Prostate gland (tissue), 2 donors: ENCODE data around the gene ANO8. TPM values are rescaled to one million over a fixed set of nuclear protein-coding genes. Genes with fewer than 3 reads are reported as not detected.
A peak's percentile ranks its signal among the peaks of the same experiment; 100 is the strongest.

Source experiments
- DNase-seq: peaks from one replicate; pipeline ENCODE4 v3.0.0-alpha.2; 2019; ENCODE audit warnings: low spot score
- H3K27ac ChIP-seq, 2 donors: fragments of 200-600 bp; sonication (generic); 2 replicates each; pipeline ENCODE4 v1.5.1; 2017 to 2019
- H3K27me3 ChIP-seq: fragments of 200-600 bp; sonication (generic); replicated peaks from 2 replicates; pipeline ENCODE4 v1.5.1; 2019; ENCODE audit not compliant: insufficient read depth
- H3K36me3 ChIP-seq, 2 donors: fragments of 200-600 bp; sonication (generic); 1 replicate in 1 of 2; 2 replicates in 1 of 2; pipeline versions ENCODE4 v1.5.1 to v1.8.1; 2017 to 2019
- H3K4me1 ChIP-seq: fragments of 200-600 bp; sonication (generic); replicated peaks from 2 replicates; pipeline ENCODE4 v1.5.1; 2019
- H3K4me3 ChIP-seq, 2 donors: fragments of 200-600 bp; sonication (generic); 2 replicates each; pipeline ENCODE4 v1.5.1; 2017 to 2019
- H3K9me3 ChIP-seq: fragments of 200-600 bp; sonication (generic); 2 replicates; pipeline ENCODE4 v1.5.1; 2017
- CTCF ChIP-seq, 4 experiments: fragments of 200-600 bp in 2 of 4; fragments of 450-650 bp in 2 of 4; sonication (generic) in 2 of 4; IDR thresholded peaks; 1 replicate in 3 of 4; 2 replicates in 1 of 4; pipeline ENCODE4 v1.5.1; 2016 to 2019; ENCODE audit warnings: antibody characterized with exemption in 4 of 4, mild to moderate bottlenecking in 2 of 4, moderate library complexity in 2 of 4
- POLR2A ChIP-seq: fragments of 450-650 bp; IDR thresholded peaks from one replicate; pipeline ENCODE4 v1.6.1; 2016; ENCODE audit warnings: antibody characterized with exemption, mild to moderate bottlenecking
- POLR2AphosphoS5 ChIP-seq: sonication (generic); formaldehyde crosslinking; IDR thresholded peaks from one replicate; pipeline ENCODE4 v1.6.1; 2017; ENCODE audit warnings: antibody characterized with exemption
- WGBS: methylation state at CpG from one replicate; pipeline ENCODE4 v1.1.5; 2018; 5-methylcytosine and 5-hydroxymethylcytosine counted together
- intact Hi-C: fragments of 100-400 bp; cut with DNase I; formaldehyde crosslinking; loops from one replicate; pipeline ENCODE4 v1.14.2; 2022
- total RNA-seq, 2 donors: library from RNA; depleted of rRNA; stranded (reverse); fragments of >200 nt; gene quantifications; one replicate each; pipeline ENCODE4 v1.1.0, GENCODE V29; 2016

ANO8 gene
- 10 to 100 TPM in 1 of 2 donors, 1 to 10 TPM in 1; 9.8 to 10.1 TPM for total RNA-seq

- DNase-seq, result peak; percentile 91
- intact Hi-C loops, result no loop called here
- Histone ChIP-seq H3K4me1 (peaks cover 4% of the 10 kb centered on the region), H3K9me3 (no peaks in the 10 kb centered on the region), H3K4me3 (peak within 1 kb of the TSS; percentile 56 to 59), H3K36me3 (no peaks in the 10 kb centered on the region), H3K27me3 (no peaks in the 10 kb centered on the region), H3K27ac (peak within 1 kb of the TSS; percentile 59 to 71)
- WGBS, result 2% methylated on average over 84 of the region's 86 CpGs
- TF ChIP-seq CTCF (IDR thresholded peaks at IDR 0.05), result no peak
- TF ChIP-seq POLR2AphosphoS5, result peak; percentile 89
- TF ChIP-seq POLR2A, result peak; percentile 71
Observed at GRCh38 chr19:17334414-17335409, at the start of gene ANO8. Gene ANO8, minus strand, starts transcription at chr19:17334855. Its CDS starts 185 bp downstream, at chr19:17334670.

- Histone ChIP-seq H3K27ac (no peak overlapping the region), H3K9me3 (no peaks in the 10 kb centered on the region), H3K36me3 (no peaks in the 10 kb centered on the region), H3K27me3 (no peaks in the 10 kb centered on the region), H3K4me3 (no peak overlapping the region), H3K4me1 (no peaks in the 10 kb centered on the region)
- no peak for DNase-seq
- 97% methylated on average over 5 of the region's 5 CpGs for WGBS
- TF ChIP-seq CTCF (IDR thresholded peaks at IDR 0.05) (no peak), POLR2AphosphoS5 (no peak), POLR2A (no peak)
- intact Hi-C loops, result no loop called here
Observed at GRCh38 chr19:17380426-17381138, 45.9 kb upstream of the ANO8 start.

- 45% methylated on average over 14 of the region's 14 CpGs for WGBS
- no peaks in the 10 kb centered on the region for H3K4me1 ChIP-seq
- no peaks in the 10 kb centered on the region for H3K36me3 ChIP-seq
- no peak overlapping the region for H3K27ac ChIP-seq
- H3K4me3 ChIP-seq, result no peak overlapping the region
- intact Hi-C loops, result no loop called here
- no peaks in the 10 kb centered on the region for H3K27me3 ChIP-seq
- no peaks in the 10 kb centered on the region for H3K9me3 ChIP-seq
- no peak for DNase-seq
- no peak for TF ChIP-seq POLR2A
- no peak for TF ChIP-seq POLR2AphosphoS5
- no peak for TF ChIP-seq CTCF (IDR thresholded peaks at IDR 0.05)
Observed at GRCh38 chr19:17379221-17379631, 44.6 kb upstream of the ANO8 start.

- intact Hi-C loops, result no loop called here
- DNase-seq, result no peak
Observed at GRCh38 chr19:17378271-17378670, 43.6 kb upstream of the ANO8 start.

More at GRCh38 chr19:17378271-17378670, 43.6 kb upstream of the ANO8 start:
- Histone ChIP-seq H3K36me3 (no peaks in the 10 kb centered on the region), H3K27ac (no peak overlapping the region), H3K4me1 (no peaks in the 10 kb centered on the region), H3K27me3 (no peaks in the 10 kb centered on the region), H3K9me3 (no peaks in the 10 kb centered on the region), H3K4me3 (no peak overlapping the region)
- no peak for TF ChIP-seq CTCF (IDR thresholded peaks at IDR 0.05)
- no peak for TF ChIP-seq POLR2A
- TF ChIP-seq POLR2AphosphoS5, result no peak
- whole genome bisulfite sequencing, result 67% methylated on average over 13 of the region's 13 CpGs
